Type B pancreatic cell (in vitro differentiated cells): ENCODE data around the gene EMD. TPM values are rescaled to one million over a fixed set of nuclear protein-coding genes. Genes with fewer than 3 reads are reported as not detected.

Source experiments
- DNase-seq: peaks from one replicate; pipeline ENCODE4 v3.0.0; 2021; ENCODE audit warnings: mixed read lengths; ENCODE audit not compliant: unreplicated experiment; ENCODE audit errors: extremely low spot score
- H3K27ac Mint-ChIP-seq: 2 replicates; pipeline ENCODE4 v1.8.0; 2021; ENCODE audit warnings: mild to moderate bottlenecking, mixed read lengths
- H3K27me3 Mint-ChIP-seq: 2 replicates; pipeline ENCODE4 v1.8.0; 2021; ENCODE audit warnings: mixed read lengths
- H3K36me3 Mint-ChIP-seq: 2 replicates; pipeline ENCODE4 v1.8.0; 2021; ENCODE audit warnings: mixed read lengths
- H3K4me1 Mint-ChIP-seq: one replicate; pipeline ENCODE4 v1.8.0; 2021; ENCODE audit warnings: mixed read lengths; ENCODE audit not compliant: unreplicated experiment
- H3K4me3 Mint-ChIP-seq: 2 replicates; pipeline ENCODE4 v1.8.0; 2021; ENCODE audit warnings: mild to moderate bottlenecking, mixed read lengths
- H3K9me3 Mint-ChIP-seq: 2 replicates; pipeline ENCODE4 v1.8.0; 2021; ENCODE audit warnings: mixed read lengths
- CTCF ChIP-seq: fragments of 200-600 bp; sonication (generic); conservative IDR thresholded peaks from 2 replicates; pipeline ENCODE4 v1.5.0; 2021; ENCODE audit warnings: antibody characterized with exemption, mild to moderate bottlenecking
- total RNA-seq: library from RNA; stranded (reverse); gene quantifications from 2 replicates; pipeline ENCODE4 v1.2.1, GENCODE V29; 2021; ENCODE audit warnings: low replicate concordance

The EMD gene
- total RNA-seq, 1 donor from 2014 or later: 56.7 TPM

GRCh38 chrX:154404625-154405192 lies 25.6 kb downstream of the EMD start:
- Mint-ChIP-seq H3K27me3 (no peaks in the 10 kb centered on the region), H3K4me3 (no peak overlapping the region), H3K27ac (no peak overlapping the region), H3K4me1 (peaks cover 6% of the 10 kb centered on the region), H3K36me3 (peaks cover 2% of the 10 kb centered on the region), H3K9me3 (no peaks in the 10 kb centered on the region)
- no peak for TF ChIP-seq CTCF
- DNase-seq: no peak

GRCh38 chrX:154408659-154409221 lies 29.6 kb downstream of the EMD start:
- Mint-ChIP-seq H3K4me3 (peak overlapping the region; percentile 7), H3K27me3 (no peaks in the 10 kb centered on the region), H3K4me1 (no peaks in the 10 kb centered on the region), H3K36me3 (no peaks in the 10 kb centered on the region), H3K9me3 (no peaks in the 10 kb centered on the region), H3K27ac (peak overlapping the region; percentile 19)
- TF ChIP-seq CTCF: no peak
- DNase-seq: no peak

- no peaks in the 10 kb centered on the region for H3K36me3 Mint-ChIP-seq
- no peaks in the 10 kb centered on the region for H3K9me3 Mint-ChIP-seq
- H3K27ac Mint-ChIP-seq: peak within 1 kb of the TSS; percentile 62
- no peak for DNase-seq
- peak within 1 kb of the TSS; percentile 39 for H3K4me3 Mint-ChIP-seq
- H3K4me1 Mint-ChIP-seq: no peaks in the 10 kb centered on the region
- no peaks in the 10 kb centered on the region for H3K27me3 Mint-ChIP-seq
- TF ChIP-seq CTCF: no peak
Measured at GRCh38 chrX:154409222-154409871, 30.3 kb downstream of the EMD start, which contains the start of gene DNASE1L1. TSS of gene DNASE1L1 (minus strand) at chrX:154409254. CDS start at chrX:154405568, 3,686 bp downstream.

- Mint-ChIP-seq H3K27ac (peak overlapping the region; percentile 53), H3K4me1 (no peaks in the 10 kb centered on the region), H3K9me3 (no peaks in the 10 kb centered on the region), H3K4me3 (peak overlapping the region; percentile 83), H3K27me3 (no peaks in the 10 kb centered on the region), H3K36me3 (peaks cover 3% of the 10 kb centered on the region)
- TF ChIP-seq CTCF: no peak
- DNase-seq: no peak
Measured at GRCh38 chrX:154411981-154412340, 32.9 kb downstream of the EMD start.

- Mint-ChIP-seq H3K4me3 (peak overlapping the region; percentile 83), H3K36me3 (peaks cover 3% of the 10 kb centered on the region), H3K27me3 (no peaks in the 10 kb centered on the region), H3K4me1 (no peaks in the 10 kb centered on the region), H3K27ac (peak overlapping the region; percentile 53), H3K9me3 (no peaks in the 10 kb centered on the region)
- TF ChIP-seq CTCF: no peak
- DNase-seq: no peak
Measured at GRCh38 chrX:154412468-154412867, 33.4 kb downstream of the EMD start.
